HG03457 (cell line): ENCODE measurements around the gene ASNS.

Source experiments
- ATAC-seq: cut with Tn5 transposase; IDR thresholded peaks from one replicate; pipeline ENCODE4 v1.9.1; 2021; ENCODE audit warnings: moderate number of reproducible peaks; ENCODE audit not compliant: unreplicated experiment

ASNS gene

GRCh38 chr7:97842772-97843345 is 29.3 kb downstream of the ASNS start:
- ATAC-seq, result no peak

GRCh38 chr7:97842006-97842405 is 30.2 kb downstream of the ASNS start:
- ATAC-seq, result no peak

DNA sequence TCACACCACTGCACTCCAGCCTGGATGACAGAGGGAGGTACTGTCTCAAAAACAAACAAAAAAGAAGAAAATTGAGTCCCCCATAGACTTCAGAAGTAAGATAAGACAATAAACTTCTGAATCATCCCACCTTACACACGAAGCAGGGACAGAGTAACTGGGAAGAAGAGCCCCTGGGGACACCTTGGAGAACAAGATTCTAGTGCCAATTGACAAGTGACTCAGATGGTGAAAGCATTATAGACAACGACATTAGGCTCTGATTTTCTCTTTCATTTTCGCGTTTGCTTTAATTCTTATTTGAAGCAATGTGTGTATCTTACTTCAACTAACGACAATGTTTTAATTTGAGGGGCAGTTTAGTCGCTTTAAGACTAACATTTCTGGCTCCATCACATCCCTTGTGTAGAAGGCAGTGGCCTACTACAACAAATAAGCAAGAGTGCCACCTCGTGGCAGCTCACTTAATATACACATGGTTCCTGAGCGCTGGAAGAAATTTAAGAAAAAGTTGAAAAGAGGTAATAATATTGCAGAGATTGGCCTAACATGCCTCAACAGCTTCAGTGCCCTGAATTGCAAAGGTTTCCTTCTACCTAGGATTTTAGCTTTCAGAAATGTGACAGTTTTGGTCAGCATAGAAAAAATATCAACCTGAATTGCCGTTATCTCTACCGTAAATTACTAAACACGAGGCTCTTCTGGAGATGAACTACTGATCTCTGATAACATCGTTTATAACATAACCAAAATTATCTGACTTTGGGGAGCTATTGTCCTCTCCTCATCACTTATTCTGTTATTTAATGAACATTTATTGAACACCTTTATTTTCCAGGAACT is 36.7 kb downstream of the ASNS start:
- ATAC-seq, result no peak

GRCh38 chr7:97819161-97819560 is 53.0 kb downstream of the ASNS start:
- no peak for ATAC-seq

GRCh38 chr7:97818066-97818663 is 54.0 kb downstream of the ASNS start:
- ATAC-seq, result no peak
